Suprapubic skin (tissue), 4 donors: ENCODE data around the gene BRIP1. TPM values are rescaled to one million over a fixed set of nuclear protein-coding genes. Genes with fewer than 3 reads are reported as not detected.

Experiments used
- DNase-seq, 2 donors: peaks; one replicate each; pipeline ENCODE4 v3.0.0-alpha.2; 2019; ENCODE audit warnings: low spot score in 2 of 2
- H3K27ac ChIP-seq: fragments of 200-600 bp; sonication (generic); one replicate; pipeline ENCODE4 v1.5.1; 2019
- H3K27me3 ChIP-seq: fragments of 200-600 bp; sonication (generic); one replicate; pipeline ENCODE4 v1.5.1; 2019
- H3K36me3 ChIP-seq: fragments of 200-600 bp; sonication (generic); one replicate; pipeline ENCODE4 v1.5.1; 2019
- H3K4me1 ChIP-seq: fragments of 200-600 bp; sonication (generic); one replicate; pipeline ENCODE4 v1.5.1; 2019
- H3K4me3 ChIP-seq: fragments of 200-600 bp; sonication (generic); one replicate; pipeline ENCODE4 v1.5.1; 2019; ENCODE audit warnings: mild to moderate bottlenecking
- H3K9me3 ChIP-seq: fragments of 200-600 bp; sonication (generic); one replicate; pipeline ENCODE4 v1.5.1; 2019
- EP300 ChIP-seq: sonication (generic); formaldehyde crosslinking; IDR thresholded peaks from one replicate; pipeline ENCODE4 v1.6.1; 2017; ENCODE audit warnings: antibody characterized with exemption
- POLR2A ChIP-seq, 2 donors: fragments of 450-650 bp; IDR thresholded peaks; one replicate each; pipeline ENCODE4 v1.6.1; 2017; ENCODE audit warnings: antibody characterized with exemption in 2 of 2, mild to moderate bottlenecking in 2 of 2, moderate library complexity in 2 of 2
- POLR2AphosphoS5 ChIP-seq, 3 donors: sonication (generic); formaldehyde crosslinking; IDR thresholded peaks; one replicate each; pipeline ENCODE4 v1.6.1; 2017; ENCODE audit warnings: antibody characterized with exemption in 3 of 3
- WGBS: methylation state at CpG from one replicate; pipeline ENCODE4 v1.1.5; 2018; 5-methylcytosine and 5-hydroxymethylcytosine counted together
- total RNA-seq, 4 donors: library from RNA; depleted of rRNA; stranded (reverse); fragments of >200 nt; gene quantifications; one replicate each; pipeline ENCODE4 v1.1.0, GENCODE V29; 2016
- TF ChIP-seq, protein P1 (sequence below), 2 donors: fragments of 200-600 bp in 1 of 2; fragments of 450-650 bp in 1 of 2; sonication (generic) in 1 of 2; IDR thresholded peaks; one replicate each; pipeline ENCODE4 v1.5.1; 2016 to 2019; ENCODE audit warnings: antibody characterized with exemption in 2 of 2, mild to moderate bottlenecking in 1 of 2, moderate library complexity in 1 of 2

The BRIP1 gene
- total RNA-seq, 4 donors from 2014 or later, result 0.60 to 5.1 (median 1.8) TPM

DNA sequence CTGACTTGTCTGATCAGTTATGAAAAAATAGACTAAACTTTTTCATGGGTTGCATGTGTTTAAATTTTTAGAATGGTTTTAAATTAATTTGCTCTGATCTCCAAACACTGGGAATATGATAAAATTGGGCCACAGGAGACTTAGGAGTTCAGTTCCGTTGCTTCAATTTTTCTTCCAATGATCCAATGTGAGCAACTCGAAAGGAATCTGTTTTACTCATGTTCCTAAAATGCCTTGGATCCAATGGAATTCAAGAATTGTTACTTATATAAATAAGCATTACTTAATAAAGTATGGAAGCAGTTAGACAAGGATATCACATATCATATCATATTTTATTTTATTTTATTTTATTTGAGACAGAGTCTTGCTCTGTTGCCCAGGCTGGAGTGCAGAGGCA is 216.3 kb downstream of the BRIP1 start:
- no peak for TF ChIP-seq POLR2A (IDR thresholded peaks at IDR 0.05)
- TF ChIP-seq, protein P1, sequence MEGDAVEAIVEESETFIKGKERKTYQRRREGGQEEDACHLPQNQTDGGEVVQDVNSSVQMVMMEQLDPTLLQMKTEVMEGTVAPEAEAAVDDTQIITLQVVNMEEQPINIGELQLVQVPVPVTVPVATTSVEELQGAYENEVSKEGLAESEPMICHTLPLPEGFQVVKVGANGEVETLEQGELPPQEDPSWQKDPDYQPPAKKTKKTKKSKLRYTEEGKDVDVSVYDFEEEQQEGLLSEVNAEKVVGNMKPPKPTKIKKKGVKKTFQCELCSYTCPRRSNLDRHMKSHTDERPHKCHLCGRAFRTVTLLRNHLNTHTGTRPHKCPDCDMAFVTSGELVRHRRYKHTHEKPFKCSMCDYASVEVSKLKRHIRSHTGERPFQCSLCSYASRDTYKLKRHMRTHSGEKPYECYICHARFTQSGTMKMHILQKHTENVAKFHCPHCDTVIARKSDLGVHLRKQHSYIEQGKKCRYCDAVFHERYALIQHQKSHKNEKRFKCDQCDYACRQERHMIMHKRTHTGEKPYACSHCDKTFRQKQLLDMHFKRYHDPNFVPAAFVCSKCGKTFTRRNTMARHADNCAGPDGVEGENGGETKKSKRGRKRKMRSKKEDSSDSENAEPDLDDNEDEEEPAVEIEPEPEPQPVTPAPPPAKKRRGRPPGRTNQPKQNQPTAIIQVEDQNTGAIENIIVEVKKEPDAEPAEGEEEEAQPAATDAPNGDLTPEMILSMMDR (IDR thresholded peaks at IDR 0.05), result no peak
- TF ChIP-seq POLR2AphosphoS5 (IDR thresholded peaks at IDR 0.05), result no peak
- TF ChIP-seq EP300, result no peak
- Histone ChIP-seq H3K27ac (no peak overlapping the region), H3K27me3 (peaks cover 5% of the 10 kb centered on the region), H3K4me3 (no peak overlapping the region), H3K4me1 (no peaks in the 10 kb centered on the region), H3K9me3 (no peaks in the 10 kb centered on the region), H3K36me3 (no peaks in the 10 kb centered on the region)
- DNase-seq, result no peak
- 77% methylated on average over 2 of the region's 2 CpGs for WGBS

- TF ChIP-seq POLR2AphosphoS5 (IDR thresholded peaks at IDR 0.05) (no peak), EP300 (no peak), POLR2A (IDR thresholded peaks at IDR 0.05) (no peak)
- TF ChIP-seq, protein P1 (IDR thresholded peaks at IDR 0.05), result no peak
- peaks cover 5% of the 10 kb centered on the region for H3K27me3 ChIP-seq
- no peak for DNase-seq
- H3K4me3 ChIP-seq, result no peak overlapping the region
- H3K9me3 ChIP-seq, result no peaks in the 10 kb centered on the region
- no peaks in the 10 kb centered on the region for H3K36me3 ChIP-seq
- H3K27ac ChIP-seq, result no peak overlapping the region
- no peaks in the 10 kb centered on the region for H3K4me1 ChIP-seq
These were observed 216.8 kb downstream of the BRIP1 start for GRCh38 chr17:61646482-61646881.

DNA sequence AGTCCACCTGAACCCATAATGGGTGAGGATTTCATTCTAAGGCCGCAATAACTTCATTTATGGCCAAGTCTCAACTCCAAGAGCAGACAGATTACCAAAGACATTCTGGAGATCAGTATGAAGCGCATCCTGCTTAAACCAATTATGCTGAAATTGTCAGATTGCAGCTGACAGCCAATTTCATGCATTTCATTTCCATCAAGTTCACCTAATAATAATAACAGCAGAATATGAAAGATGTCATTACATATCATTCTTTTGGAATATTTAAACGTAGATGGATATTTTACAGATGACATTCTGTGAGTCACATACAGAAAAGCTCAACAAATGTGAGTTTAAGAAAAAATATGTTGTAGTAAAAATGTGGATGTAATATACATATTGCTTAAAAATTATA is 217.4 kb downstream of the BRIP1 start:
- no peak for DNase-seq
- H3K36me3 ChIP-seq, result no peaks in the 10 kb centered on the region
- TF ChIP-seq, protein P1 (IDR thresholded peaks at IDR 0.05), result no peak
- no peak for TF ChIP-seq POLR2AphosphoS5 (IDR thresholded peaks at IDR 0.05)
- no peak for TF ChIP-seq EP300
- TF ChIP-seq POLR2A (IDR thresholded peaks at IDR 0.05), result no peak
- H3K27me3 ChIP-seq, result peaks cover 5% of the 10 kb centered on the region
- H3K9me3 ChIP-seq, result no peaks in the 10 kb centered on the region
- H3K4me3 ChIP-seq, result no peak overlapping the region
- WGBS, result 80% methylated on average over 3 of the region's 3 CpGs
- H3K4me1 ChIP-seq, result no peaks in the 10 kb centered on the region
- H3K27ac ChIP-seq, result no peak overlapping the region

DNA sequence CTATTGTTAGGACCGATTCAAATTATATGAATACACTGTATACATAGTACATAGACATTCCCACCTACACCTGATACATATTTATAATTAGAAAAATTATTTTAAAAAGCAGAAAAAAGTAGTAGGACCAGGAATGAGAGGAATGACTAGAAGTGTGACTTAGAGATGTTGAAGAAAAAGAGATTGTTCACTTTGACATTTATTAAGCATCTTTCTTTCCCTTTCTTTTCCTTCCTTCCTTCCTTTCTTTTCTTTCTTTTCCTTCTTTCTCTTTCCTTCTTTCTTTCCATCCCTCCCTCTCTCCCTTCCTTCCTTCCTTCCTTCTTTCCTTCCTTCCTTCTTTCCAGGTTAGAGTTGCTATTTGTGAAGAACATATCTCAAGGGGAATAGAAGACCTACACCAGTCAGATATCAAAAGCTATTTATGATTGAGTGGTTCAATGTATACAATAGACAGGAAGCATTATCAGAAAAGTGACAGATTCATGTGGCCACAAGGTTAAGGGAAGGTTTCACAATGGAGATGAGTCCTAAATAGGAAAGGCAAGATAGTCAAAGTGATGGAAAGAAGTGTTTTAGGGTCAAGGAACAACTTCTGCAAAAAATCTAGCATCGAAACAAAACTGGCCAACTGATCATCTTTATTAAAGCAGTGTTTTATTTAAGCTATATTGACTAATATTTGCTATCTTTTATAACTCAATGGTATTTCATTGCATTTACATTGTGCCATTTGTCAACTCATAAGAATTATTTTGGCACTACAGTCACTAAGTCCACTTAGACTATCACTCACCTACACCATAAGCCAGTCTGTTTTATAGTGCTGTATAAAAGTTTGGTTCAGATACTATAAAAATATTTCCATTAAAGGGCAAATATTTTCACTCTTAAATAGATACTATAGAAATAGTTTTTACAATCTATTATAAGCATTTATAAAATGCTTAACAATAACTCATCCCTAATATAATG is 218.2 kb downstream of the BRIP1 start:
- DNase-seq, result no peak
- TF ChIP-seq EP300 (no peak), POLR2A (IDR thresholded peaks at IDR 0.05) (no peak), POLR2AphosphoS5 (IDR thresholded peaks at IDR 0.05) (no peak)
- TF ChIP-seq, protein P1 (IDR thresholded peaks at IDR 0.05), result no peak
- Histone ChIP-seq H3K27me3 (peaks cover 5% of the 10 kb centered on the region), H3K4me3 (no peak overlapping the region), H3K9me3 (no peaks in the 10 kb centered on the region), H3K36me3 (no peaks in the 10 kb centered on the region), H3K4me1 (no peaks in the 10 kb centered on the region), H3K27ac (no peak overlapping the region)
- 94% methylated on average over 2 of the region's 2 CpGs for WGBS

DNA sequence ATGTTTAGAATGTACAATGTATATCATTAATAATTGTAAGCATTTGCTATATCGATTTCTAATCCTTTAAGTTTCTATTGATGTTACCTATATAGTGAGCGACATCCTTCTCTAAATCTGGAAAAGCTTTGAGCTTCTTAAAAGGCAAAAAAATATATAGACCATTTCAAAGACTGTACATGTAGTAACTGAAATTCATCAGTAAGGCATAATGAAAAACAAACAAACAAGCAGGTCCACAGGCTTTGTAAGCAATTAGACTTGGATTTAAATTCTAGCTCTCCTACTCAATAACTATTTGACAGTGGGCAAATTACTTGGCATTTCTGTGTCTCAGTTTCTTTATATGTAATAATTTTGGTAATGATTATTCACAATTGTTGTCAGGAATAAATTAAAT is 220.6 kb downstream of the BRIP1 start:
- WGBS, result 96% methylated on average over 2 of the region's 2 CpGs
- peaks cover 5% of the 10 kb centered on the region for H3K27me3 ChIP-seq
- no peaks in the 10 kb centered on the region for H3K36me3 ChIP-seq
- no peak overlapping the region for H3K4me3 ChIP-seq
- TF ChIP-seq, protein P1 (IDR thresholded peaks at IDR 0.05), result no peak
- TF ChIP-seq POLR2A (IDR thresholded peaks at IDR 0.05) (no peak), POLR2AphosphoS5 (IDR thresholded peaks at IDR 0.05) (no peak)
- H3K4me1 ChIP-seq, result no peaks in the 10 kb centered on the region
- H3K27ac ChIP-seq, result no peak overlapping the region
- H3K9me3 ChIP-seq, result no peaks in the 10 kb centered on the region
- no peak for DNase-seq
